Measurements from ENCODE around the gene MYO1E.
A peak's percentile ranks its signal among the peaks of the same experiment; 100 is the strongest.

MYO1E gene

DNA sequence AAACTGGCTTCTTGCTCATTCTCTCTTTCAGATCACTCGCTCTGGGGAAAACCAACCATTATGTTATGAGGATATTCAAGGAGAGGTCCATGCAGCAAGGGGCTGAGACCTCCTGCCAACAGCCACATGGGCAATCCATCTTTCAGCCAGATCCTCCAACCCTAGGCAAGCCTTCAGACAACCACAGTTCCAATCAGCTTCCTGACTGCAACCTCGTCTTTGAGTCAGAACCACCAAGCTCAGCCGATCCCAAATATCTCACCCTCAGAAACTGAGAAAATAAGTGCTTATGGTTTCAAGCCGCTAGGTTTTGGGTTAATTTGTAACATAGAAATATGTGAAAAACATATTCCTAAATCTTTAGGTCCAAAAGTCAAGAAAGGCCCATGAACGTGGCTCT lies 155.8 kb downstream of the MYO1E start:
- DNase-seq (ENCODE audit: low spot score), result no peak
- TF ChIP-seq, protein P1, sequence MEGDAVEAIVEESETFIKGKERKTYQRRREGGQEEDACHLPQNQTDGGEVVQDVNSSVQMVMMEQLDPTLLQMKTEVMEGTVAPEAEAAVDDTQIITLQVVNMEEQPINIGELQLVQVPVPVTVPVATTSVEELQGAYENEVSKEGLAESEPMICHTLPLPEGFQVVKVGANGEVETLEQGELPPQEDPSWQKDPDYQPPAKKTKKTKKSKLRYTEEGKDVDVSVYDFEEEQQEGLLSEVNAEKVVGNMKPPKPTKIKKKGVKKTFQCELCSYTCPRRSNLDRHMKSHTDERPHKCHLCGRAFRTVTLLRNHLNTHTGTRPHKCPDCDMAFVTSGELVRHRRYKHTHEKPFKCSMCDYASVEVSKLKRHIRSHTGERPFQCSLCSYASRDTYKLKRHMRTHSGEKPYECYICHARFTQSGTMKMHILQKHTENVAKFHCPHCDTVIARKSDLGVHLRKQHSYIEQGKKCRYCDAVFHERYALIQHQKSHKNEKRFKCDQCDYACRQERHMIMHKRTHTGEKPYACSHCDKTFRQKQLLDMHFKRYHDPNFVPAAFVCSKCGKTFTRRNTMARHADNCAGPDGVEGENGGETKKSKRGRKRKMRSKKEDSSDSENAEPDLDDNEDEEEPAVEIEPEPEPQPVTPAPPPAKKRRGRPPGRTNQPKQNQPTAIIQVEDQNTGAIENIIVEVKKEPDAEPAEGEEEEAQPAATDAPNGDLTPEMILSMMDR (IDR thresholded peaks at IDR 0.05; ENCODE audit: extremely low read depth, missing control alignments), result no peak

DNA sequence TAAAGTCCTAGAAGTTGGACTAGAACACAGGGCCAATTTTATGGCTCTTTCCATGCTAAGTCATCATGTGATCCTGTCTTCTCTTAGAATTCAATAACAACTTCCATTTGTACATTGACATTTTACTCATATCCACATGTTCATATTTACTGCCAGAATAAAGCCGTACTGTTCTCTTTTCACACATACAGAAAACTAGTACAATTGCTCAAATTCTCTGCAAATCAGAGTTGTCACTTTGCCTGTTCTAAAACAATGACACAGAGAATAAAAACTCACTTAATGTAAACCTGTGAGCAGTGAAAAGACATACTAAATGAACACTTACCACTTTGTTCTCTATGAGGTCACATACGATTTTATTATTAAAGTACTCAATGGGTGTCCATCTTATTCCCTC lies 162.5 kb downstream of the MYO1E start:
- no peak for DNase-seq (ENCODE audit: low spot score)
- TF ChIP-seq, protein P1 (IDR thresholded peaks at IDR 0.05; ENCODE audit: extremely low read depth, missing control alignments), result no peak

DNA sequence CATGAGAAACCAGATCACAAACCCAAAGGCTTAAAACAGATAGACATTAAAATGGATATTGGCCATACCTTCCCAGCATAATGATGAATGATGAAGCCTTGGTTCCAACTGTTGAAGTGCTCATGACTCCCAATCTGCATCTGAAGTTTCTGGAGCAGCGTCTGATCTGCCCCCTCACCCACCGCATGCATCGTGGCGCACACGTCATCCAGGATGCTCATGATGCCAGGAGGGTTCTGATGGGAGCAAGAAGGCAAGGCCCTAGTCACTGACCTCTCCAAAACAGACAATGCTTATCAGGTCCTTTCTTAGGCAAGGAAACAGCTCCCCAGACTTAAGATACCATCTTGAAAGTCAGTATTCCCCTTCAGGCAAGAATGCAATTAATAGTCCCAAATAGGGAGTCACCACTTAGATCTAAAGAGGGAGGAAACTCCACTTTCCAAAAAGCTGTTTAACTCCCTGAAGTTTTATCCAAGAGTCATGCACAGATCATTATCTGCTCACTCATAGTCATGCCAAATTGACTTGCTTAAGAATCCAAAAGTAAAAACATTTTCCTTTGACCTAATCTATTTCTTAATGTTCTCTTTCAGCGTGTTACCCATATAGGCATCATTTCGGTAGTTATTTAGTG lies 163.9 kb downstream of the MYO1E start:
- DNase-seq (ENCODE audit: low spot score), result no peak

DNA sequence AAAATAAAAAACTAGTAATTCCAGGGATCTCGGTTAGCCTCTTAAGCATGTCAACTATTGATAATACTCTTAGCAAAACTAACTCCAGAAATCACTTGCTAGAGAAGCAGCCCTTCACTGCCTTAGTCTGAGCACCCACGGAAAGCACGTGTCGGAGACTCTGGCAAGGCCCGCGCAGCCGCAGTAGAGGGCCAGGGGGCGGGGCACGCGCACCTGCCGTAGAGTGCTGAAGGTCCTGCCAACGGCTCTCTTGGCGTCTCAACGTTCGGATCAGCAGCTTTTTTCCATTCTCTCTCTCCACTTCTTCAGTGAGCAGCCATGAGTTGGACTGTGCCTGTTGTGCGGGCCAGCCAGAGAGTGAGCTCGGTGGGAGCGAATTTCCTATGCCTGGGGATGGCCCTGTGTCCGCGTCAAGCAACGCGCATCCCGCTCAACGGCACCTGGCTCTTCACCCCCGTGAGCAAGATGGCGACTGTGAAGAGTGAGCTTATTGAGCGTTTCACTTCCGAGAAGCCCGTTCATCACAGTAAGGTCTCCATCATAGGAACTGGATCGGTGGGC lies 166.0 kb downstream of the MYO1E start, which contains the start of gene LDHAL6B:
Gene LDHAL6B (plus strand): TSS at position 221 of the 561 bp plus-strand sequence. CDS start 98 bp downstream, at position 319.
- no peak for DNase-seq (ENCODE audit: low spot score)
- TF ChIP-seq, protein P1 (IDR thresholded peaks at IDR 0.05; ENCODE audit: extremely low read depth, missing control alignments), result no peak

More for the DNA sequence above, 163.9 kb downstream of the MYO1E start:
- TF ChIP-seq, protein P1 (IDR thresholded peaks at IDR 0.05; ENCODE audit: extremely low read depth, missing control alignments), result no peak

DNA sequence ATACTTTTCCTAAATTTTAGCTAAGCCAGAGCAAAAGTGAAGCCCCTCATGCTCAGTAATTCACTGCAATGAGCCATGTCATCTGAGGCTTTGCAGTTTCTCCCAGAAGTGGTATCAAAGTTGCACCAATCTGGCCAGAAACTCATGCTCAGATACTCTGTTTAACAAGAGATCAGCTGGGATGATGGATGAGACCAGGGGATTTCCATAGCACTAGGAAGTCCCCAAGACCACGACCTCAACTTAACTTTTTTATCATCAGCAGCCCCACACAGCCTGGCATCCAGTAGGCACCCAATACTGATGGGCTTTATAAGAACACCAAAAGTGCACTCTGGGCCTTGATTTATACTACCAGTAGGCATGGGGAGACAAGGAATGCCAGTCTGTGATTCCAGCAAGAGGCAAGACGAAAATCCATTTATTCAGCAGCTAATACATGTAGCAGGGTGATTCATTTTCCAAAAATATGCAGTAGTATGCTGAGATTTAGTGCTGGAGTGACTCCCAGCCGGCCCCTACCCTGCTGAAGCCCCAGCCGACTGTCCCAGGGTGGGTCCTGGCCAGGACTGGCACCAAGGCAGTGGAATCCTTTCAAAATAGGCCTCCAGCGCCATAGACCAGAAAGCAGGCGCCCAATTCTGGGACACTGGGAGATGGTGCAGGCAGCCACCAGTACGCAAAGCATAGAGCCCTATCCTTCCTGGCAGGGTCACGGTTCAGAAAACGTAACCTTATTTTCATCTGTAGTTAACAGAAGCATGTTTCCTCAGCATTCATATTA lies 166.6 kb downstream of the MYO1E start:
- DNase-seq (ENCODE audit: low spot score), result peak; percentile 29
- TF ChIP-seq, protein P1 (IDR thresholded peaks at IDR 0.05; ENCODE audit: extremely low read depth, missing control alignments), result no peak

DNA sequence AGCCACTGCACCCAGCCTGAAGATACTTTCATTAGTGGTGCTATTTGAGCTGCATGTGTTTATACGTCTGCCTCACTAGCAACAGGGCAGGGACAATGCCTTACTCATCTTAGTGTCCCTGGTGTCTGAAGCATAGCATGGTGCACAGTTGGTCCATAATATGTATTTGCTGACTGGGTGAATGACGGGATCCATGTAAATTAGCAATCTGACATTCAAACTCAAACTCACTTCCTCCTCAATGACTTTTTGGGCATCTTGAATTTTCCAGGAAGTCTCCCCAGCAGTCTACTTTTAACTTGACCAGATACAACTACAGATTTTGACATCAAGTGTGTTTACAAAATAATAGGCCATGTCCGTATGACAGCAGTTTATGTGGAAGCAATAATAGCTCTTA lies 169.0 kb downstream of the MYO1E start:
- TF ChIP-seq, protein P1 (IDR thresholded peaks at IDR 0.05; ENCODE audit: extremely low read depth, missing control alignments), result no peak
- no peak for DNase-seq (ENCODE audit: low spot score)

DNA sequence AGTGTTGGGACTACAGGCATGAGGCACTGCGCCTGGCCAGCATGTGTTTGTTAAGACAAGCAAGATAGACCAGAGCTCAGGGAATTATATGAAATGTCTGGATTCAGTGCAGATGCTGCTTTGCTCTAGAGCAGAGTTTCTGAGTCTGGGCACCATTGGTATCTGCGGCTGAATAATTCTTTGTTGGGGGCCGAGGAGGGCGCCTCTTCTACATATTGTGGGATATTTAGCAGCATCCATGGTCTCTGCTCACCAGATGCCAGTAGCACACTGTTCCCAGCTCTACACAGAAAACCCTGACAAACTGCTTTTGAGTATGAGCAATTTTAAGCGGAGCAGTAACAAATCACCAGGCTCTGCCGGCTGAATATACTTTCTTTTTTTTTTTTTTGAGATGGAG lies 169.7 kb downstream of the MYO1E start:
- TF ChIP-seq, protein P1 (IDR thresholded peaks at IDR 0.05; ENCODE audit: extremely low read depth, missing control alignments), result no peak
- no peak for DNase-seq (ENCODE audit: low spot score)
